Upper lobe of right lung (tissue), 1 donor: ENCODE results near the gene B3GALT5. TPM values are rescaled to one million over a fixed set of nuclear protein-coding genes. Genes with fewer than 3 reads are reported as not detected.

ENCODE experiments used
- ATAC-seq: fragments of 200-7000 bp; cut with Tn5 transposase; one replicate; pipeline ENCODE4 v1.9.1; 2020; ENCODE audit warnings: mild to moderate bottlenecking, moderate library complexity
- DNase-seq: peaks from one replicate; pipeline ENCODE4 v3.0.0-alpha.2; 2020
- H3K27ac ChIP-seq: fragments of 200-600 bp; one replicate; pipeline ENCODE4 v1.8.0; 2022
- H3K27me3 ChIP-seq: fragments of 200-600 bp; one replicate; pipeline ENCODE4 v1.8.0; 2022; ENCODE audit warnings: mild to moderate bottlenecking
- H3K36me3 ChIP-seq: fragments of 200-600 bp; one replicate; pipeline ENCODE4 v1.8.0; 2022
- H3K4me1 ChIP-seq: fragments of 200-600 bp; one replicate; pipeline ENCODE4 v1.8.0; 2022
- H3K4me3 ChIP-seq: fragments of 200-600 bp; one replicate; pipeline ENCODE4 v1.8.0; 2022; ENCODE audit warnings: mild to moderate bottlenecking
- H3K9me3 ChIP-seq: fragments of 200-600 bp; one replicate; pipeline ENCODE4 v1.8.0; 2022
- CTCF ChIP-seq: fragments of 200-600 bp; IDR thresholded peaks from one replicate; pipeline ENCODE4 v1.8.0; 2022; ENCODE audit warnings: antibody characterized with exemption
- intact Hi-C: fragments of 100-400 bp; cut with DNase I; formaldehyde crosslinking; loops from one replicate; pipeline ENCODE4 v1.11.0; 2022
- total RNA-seq: library from RNA; stranded (reverse); fragmentation: NEBNext Ultra II Directional; extraction: Animal tissue kit (Norgen Biotek cat#: 25700); gene quantifications from one replicate; pipeline ENCODE4 v1.2.1, GENCODE V29; 2021
- donor health status: DM: no; HTN: yes; CAD: no; lungs with severe emphysema.

Gene B3GALT5
- total RNA-seq, 1 donor from 2014 or later, result not detected

- Histone ChIP-seq H3K27me3 (no peaks in the 10 kb centered on the region), H3K4me1 (no peaks in the 10 kb centered on the region), H3K4me3 (no peak overlapping the region), H3K27ac (no peak overlapping the region), H3K9me3 (no peaks in the 10 kb centered on the region), H3K36me3 (no peaks in the 10 kb centered on the region)
- no peak for TF ChIP-seq CTCF
- DNase-seq (no peak), ATAC-seq (no peak)
- intact Hi-C loops, result no loop called here
Observed at GRCh38 chr21:39625211-39625895, 12.6 kb downstream of the B3GALT5 start.

DNA sequence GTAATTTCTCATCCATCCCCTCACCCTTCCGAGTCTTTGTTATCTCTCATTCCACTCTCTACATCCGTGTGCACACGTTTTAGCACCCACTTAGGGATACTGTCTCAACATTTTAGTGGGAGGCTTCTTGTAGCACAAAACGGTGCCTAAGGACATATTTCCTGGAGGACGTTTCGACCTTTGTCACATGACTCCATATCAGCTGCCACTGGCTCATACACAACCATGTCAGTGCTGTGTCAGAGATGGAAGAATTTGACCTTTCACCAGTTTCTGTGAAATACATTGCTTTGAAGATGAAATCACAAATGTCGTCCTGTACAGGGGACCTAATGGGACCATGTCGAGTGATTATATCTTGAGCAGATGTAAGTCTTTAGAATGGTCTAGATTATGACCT lies 15.6 kb downstream of the B3GALT5 start:
- intact Hi-C loops, result no loop called here
- no peak for TF ChIP-seq CTCF

GRCh38 chr21:39630191-39630591 lies 17.5 kb downstream of the B3GALT5 start:
- H3K27ac ChIP-seq, result no peak overlapping the region
- H3K4me1 ChIP-seq, result no peaks in the 10 kb centered on the region
- DNase-seq, result no peak
- no peak for ATAC-seq
- no peaks in the 10 kb centered on the region for H3K9me3 ChIP-seq
- TF ChIP-seq CTCF, result no peak
- intact Hi-C loops, result no loop called here
- no peaks in the 10 kb centered on the region for H3K27me3 ChIP-seq
- H3K36me3 ChIP-seq, result no peaks in the 10 kb centered on the region
- no peak overlapping the region for H3K4me3 ChIP-seq

More for the DNA sequence above, 15.6 kb downstream of the B3GALT5 start:
- H3K4me3 ChIP-seq, result no peak overlapping the region
- H3K9me3 ChIP-seq, result no peaks in the 10 kb centered on the region
- H3K27ac ChIP-seq, result no peak overlapping the region
- H3K27me3 ChIP-seq, result no peaks in the 10 kb centered on the region
- no peak for DNase-seq
- no peaks in the 10 kb centered on the region for H3K4me1 ChIP-seq
- no peak for ATAC-seq
- no peaks in the 10 kb centered on the region for H3K36me3 ChIP-seq

DNA sequence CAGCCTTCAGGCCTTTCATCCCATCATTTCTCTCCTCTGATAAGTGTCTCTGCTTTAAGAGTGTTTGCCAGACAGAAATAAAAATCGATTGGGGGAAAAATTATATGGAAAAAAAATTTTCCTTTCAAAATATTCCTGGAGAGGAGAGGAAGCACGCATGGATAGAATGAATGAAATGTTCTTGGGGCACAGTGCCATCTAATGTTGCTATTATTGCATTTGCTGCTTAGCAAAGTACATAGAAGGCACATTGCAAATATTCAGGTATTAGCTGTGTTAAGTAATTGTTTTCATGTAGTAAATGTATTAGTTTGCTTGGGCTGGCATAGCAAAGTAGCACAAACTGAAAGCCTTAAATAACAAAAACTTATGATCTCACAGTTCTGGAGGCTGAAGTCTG lies 18.1 kb downstream of the B3GALT5 start:
- Histone ChIP-seq H3K27me3 (no peaks in the 10 kb centered on the region), H3K27ac (no peak overlapping the region), H3K4me1 (no peaks in the 10 kb centered on the region), H3K9me3 (no peaks in the 10 kb centered on the region), H3K36me3 (no peaks in the 10 kb centered on the region), H3K4me3 (no peak overlapping the region)
- DNase-seq (no peak), ATAC-seq (no peak)
- intact Hi-C loops, result no loop called here
- TF ChIP-seq CTCF, result no peak

DNA sequence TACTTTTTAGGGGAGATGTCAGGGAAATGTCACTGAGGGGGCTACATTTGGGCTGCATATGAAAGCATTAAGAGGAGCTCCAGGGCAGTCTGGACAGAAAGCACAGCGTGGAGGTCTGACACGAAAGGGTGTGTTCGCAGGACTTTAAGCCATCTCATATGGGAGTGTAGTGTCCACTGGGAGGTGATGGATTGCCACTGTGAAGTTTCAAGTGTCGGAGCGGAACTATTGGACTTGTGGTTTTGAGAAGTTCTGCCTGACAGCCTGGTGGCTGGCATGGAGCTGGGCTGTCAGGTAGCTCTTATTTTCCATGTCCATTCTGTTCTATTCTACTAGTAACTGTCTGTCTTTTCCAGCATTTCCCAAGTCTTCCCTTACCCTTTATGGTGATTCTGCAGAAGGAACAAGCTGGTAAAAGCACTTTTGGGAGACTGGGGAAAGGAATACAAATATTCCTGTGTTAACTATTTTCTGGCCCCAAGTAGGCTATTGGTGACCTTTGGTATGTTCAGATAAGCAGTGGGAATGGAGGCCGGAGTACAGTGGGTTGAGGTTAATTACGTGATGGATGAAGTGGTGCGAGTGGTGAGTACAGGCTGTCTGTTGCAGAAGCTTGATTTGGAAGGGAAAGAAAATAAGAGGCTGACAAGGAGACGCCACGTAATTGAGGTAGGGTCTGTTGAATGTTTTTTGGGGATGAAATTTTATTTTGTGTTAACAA lies 19.3 kb downstream of the B3GALT5 start:
- H3K4me1 ChIP-seq, result no peaks in the 10 kb centered on the region
- intact Hi-C loops, result no loop called here
- ATAC-seq (no peak), DNase-seq (no peak)
- no peak for TF ChIP-seq CTCF
- H3K9me3 ChIP-seq, result no peaks in the 10 kb centered on the region
- H3K27me3 ChIP-seq, result peaks cover 2% of the 10 kb centered on the region
- no peak overlapping the region for H3K4me3 ChIP-seq
- no peak overlapping the region for H3K27ac ChIP-seq
- no peaks in the 10 kb centered on the region for H3K36me3 ChIP-seq
